ENCODE data around the gene SLC43A2. TPM values are rescaled to one million over a fixed set of nuclear protein-coding genes. Genes with fewer than 3 reads are reported as not detected.

The SLC43A2 gene
- total RNA-seq, 1 experiment from 2014 or later, result 5.6 TPM

- TSS peak; percentile 70 for BruUV-seq (replicated peaks)
- Mint-ChIP-seq H3K36me3 (ENCODE audit: insufficient read depth, unreplicated experiment) (peaks cover 12% of the 10 kb centered on the region), H3K9me3 (ENCODE audit: unreplicated experiment) (no peaks in the 10 kb centered on the region), H3K27ac (ENCODE audit: low read depth, unreplicated experiment) (peak overlapping the region; percentile 90), H3K4me3 (ENCODE audit: unreplicated experiment) (peak overlapping the region; percentile 35), H3K27me3 (ENCODE audit: insufficient read depth, unreplicated experiment) (no peaks in the 10 kb centered on the region), H3K4me1 (ENCODE audit: insufficient read depth, unreplicated experiment) (peaks cover 10% of the 10 kb centered on the region)
- no peak for TF ChIP-seq CTCF (IDR thresholded peaks at IDR 0.05; ENCODE audit: unreplicated experiment)
- CTCF ChIA-PET, result interaction anchor here (0.6 to 5.6 kb wide), 7 partner anchors 9 to 136 kb away, joined by 3 to 79 read pairs (median 4); partner anchors contain the start of genes RILP and SLC43A2
- intact Hi-C loops (cut with micrococcal nuclease), result loop anchor here (1.0 to 10.0 kb wide), 3 partner anchors 51 to 137 kb away; partner anchors contain the start of genes RILP, SLC43A2 and TLCD2
- no peak for DNase-seq (ENCODE audit: unreplicated experiment)
- POLR2A ChIA-PET, result interaction anchor here (0.5 to 5.6 kb wide), 8 partner anchors 12 to 216 kb away, joined by 3 to 58 read pairs (median 8); partner anchors contain the start of genes INPP5K, RILP and SLC43A2
These were observed 51.0 kb downstream of the SLC43A2 start for GRCh38 chr17:1577583-1578013.

- DNase-seq (ENCODE audit: unreplicated experiment), result peak; percentile 97
- no TSS peak for BruUV-seq (replicated peaks)
- peaks cover 10% of the 10 kb centered on the region for H3K4me1 Mint-ChIP-seq (ENCODE audit: insufficient read depth, unreplicated experiment)
- intact Hi-C loops (cut with micrococcal nuclease), result loop anchor here (1.0 to 10.0 kb wide), 3 partner anchors 51 to 138 kb away; partner anchors contain the start of genes RILP, SLC43A2 and TLCD2
- peak overlapping the region; percentile 35 for H3K4me3 Mint-ChIP-seq (ENCODE audit: unreplicated experiment)
- CTCF ChIA-PET, result interaction anchor here (0.7 to 5.6 kb wide), 6 partner anchors 9 to 137 kb away, joined by 3 to 79 read pairs (median 4); partner anchors contain the start of genes RILP and SLC43A2
- H3K9me3 Mint-ChIP-seq (ENCODE audit: unreplicated experiment), result no peaks in the 10 kb centered on the region
- no peak for TF ChIP-seq CTCF (IDR thresholded peaks at IDR 0.05; ENCODE audit: unreplicated experiment)
- no peaks in the 10 kb centered on the region for H3K27me3 Mint-ChIP-seq (ENCODE audit: insufficient read depth, unreplicated experiment)
- H3K36me3 Mint-ChIP-seq (ENCODE audit: insufficient read depth, unreplicated experiment), result peaks cover 9% of the 10 kb centered on the region
- POLR2A ChIA-PET, result interaction anchor here (0.5 to 5.6 kb wide), 9 partner anchors 12 to 216 kb away, joined by 3 to 58 read pairs (median 4); partner anchors contain the start of genes INPP5K, PITPNA, RILP and SLC43A2
- peak overlapping the region; percentile 90 for H3K27ac Mint-ChIP-seq (ENCODE audit: low read depth, unreplicated experiment)
These were observed 51.5 kb downstream of the SLC43A2 start for GRCh38 chr17:1577182-1577581.

GRCh38 chr17:1576500-1576899 lies 52.1 kb downstream of the SLC43A2 start:
- no peak overlapping the region for H3K27ac Mint-ChIP-seq (ENCODE audit: low read depth, unreplicated experiment)
- intact Hi-C loops (cut with micrococcal nuclease), result loop anchor here (2.0 to 10.0 kb wide), 2 partner anchors 72 to 138 kb away; partner anchors contain the start of genes RILP and TLCD2
- peaks cover 9% of the 10 kb centered on the region for H3K36me3 Mint-ChIP-seq (ENCODE audit: insufficient read depth, unreplicated experiment)
- no peak overlapping the region for H3K4me3 Mint-ChIP-seq (ENCODE audit: unreplicated experiment)
- no peaks in the 10 kb centered on the region for H3K9me3 Mint-ChIP-seq (ENCODE audit: unreplicated experiment)
- no TSS peak for BruUV-seq (replicated peaks)
- no peak for DNase-seq (ENCODE audit: unreplicated experiment)
- H3K4me1 Mint-ChIP-seq (ENCODE audit: insufficient read depth, unreplicated experiment), result peaks cover 10% of the 10 kb centered on the region
- H3K27me3 Mint-ChIP-seq (ENCODE audit: insufficient read depth, unreplicated experiment), result no peaks in the 10 kb centered on the region
- TF ChIP-seq CTCF (IDR thresholded peaks at IDR 0.05; ENCODE audit: unreplicated experiment), result no peak
- ChIA-PET POLR2A (interaction anchor here (1.2 to 5.6 kb wide), 6 partner anchors 13 to 140 kb away, joined by 3 to 58 read pairs (median 16); partner anchors contain the start of genes INPP5K, PITPNA, RILP and SLC43A2), CTCF (interaction anchor here (0.6 to 5.6 kb wide), 6 partner anchors 10 to 1280 kb away, joined by 3 to 79 read pairs (median 5); partner anchors contain the start of genes RILP and SLC43A2)
